Occipital lobe (tissue), 2 donors: Measurements from ENCODE around the gene MAPK10. TPM values are rescaled to one million over a fixed set of nuclear protein-coding genes. Genes with fewer than 3 reads are reported as not detected.
"Not testable (repeated sequence)": the region's sequence is repeated elsewhere in the genome, so short reads cannot be mapped to it uniquely, and the experiment has no call there.

ENCODE experiments used
- DNase-seq: peaks from one replicate; lab custom pipeline; 2025; lab: John Stamatoyannopoulos, UW
- total RNA-seq: library from RNA; depleted of rRNA; stranded (reverse); fragments of >200 nt; gene quantifications from one replicate; pipeline ENCODE4 v1.2.3, GENCODE V29; 2014

MAPK10 gene
- total RNA-seq, 1 donor from 2014 or later, result 265 TPM

DNA sequence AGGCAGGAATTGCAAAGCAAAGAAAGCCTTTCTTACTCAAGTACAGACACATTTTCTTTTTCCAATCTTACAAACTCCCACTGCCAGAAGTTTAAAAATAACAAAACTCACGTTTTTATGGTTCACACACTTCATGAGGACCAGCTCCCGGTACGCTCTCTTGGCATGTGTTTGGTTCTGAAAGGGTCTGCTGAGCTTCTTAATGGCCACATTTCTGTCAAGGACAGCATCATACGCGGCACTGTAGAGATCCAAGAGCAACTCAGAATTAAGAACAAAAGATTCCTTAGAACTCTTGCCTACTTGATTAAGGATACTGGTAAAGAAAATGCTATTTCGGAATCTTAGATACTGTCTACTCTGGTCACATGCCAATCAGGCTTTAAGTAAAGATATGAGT is 252.7 kb downstream of the MAPK10 start:
- DNase-seq, result no peak

DNA sequence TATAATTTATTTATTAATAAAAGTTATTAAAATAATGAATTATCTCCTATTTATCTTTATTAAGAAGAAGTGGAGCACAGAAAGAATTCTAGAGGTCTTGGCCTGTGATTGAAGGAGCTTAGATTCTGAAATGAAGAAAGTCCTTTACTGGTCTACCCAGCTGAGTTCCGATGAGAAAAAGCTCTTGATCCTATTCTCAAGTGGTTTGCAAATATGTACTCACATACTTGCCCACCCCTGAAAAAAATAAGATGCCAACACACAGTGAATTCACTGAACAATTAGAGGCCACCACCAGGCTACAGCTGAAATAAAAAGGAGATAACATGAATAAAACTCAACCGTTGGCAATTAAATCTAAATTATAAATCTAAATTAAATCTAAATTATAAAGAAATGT is 253.4 kb downstream of the MAPK10 start:
- no peak for DNase-seq

DNA sequence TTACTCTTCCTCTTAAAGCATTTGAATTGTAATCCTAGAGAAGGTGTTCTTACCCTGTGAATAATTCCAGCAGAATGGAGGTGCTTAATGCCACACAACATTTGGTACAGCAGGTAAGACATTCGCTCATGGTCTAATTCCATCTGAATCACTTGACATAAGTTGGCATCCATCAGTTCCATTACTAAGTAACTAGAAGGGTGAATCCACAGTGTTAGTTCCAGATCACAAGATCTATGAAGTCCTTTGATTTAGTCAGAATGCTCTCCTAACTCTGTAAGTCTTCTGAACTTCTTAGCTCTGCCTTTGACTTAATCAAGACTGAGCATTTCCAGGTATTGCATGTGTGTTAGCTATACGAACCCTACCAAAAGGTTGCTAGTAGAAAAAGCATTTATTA is 258.0 kb downstream of the MAPK10 start:
- DNase-seq, result no peak

DNA sequence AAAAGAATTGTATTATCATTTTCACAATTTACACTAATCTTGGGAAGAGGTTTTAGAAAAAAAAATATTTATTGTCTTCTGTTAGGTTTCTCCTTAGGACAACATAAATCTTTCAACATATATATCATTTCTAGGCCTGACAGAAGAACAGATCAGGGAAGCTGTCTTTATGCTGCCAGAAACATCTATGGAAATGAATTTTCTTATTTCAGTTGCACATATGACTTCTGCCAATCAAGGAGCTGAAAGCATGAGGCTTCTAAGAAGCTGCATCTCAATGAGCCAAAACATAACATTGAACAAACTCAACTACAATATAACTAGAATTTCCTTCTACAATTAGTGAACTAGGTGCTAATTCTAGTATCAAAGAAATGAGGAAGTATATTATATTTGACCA is 258.4 kb downstream of the MAPK10 start:
- no peak for DNase-seq

DNA sequence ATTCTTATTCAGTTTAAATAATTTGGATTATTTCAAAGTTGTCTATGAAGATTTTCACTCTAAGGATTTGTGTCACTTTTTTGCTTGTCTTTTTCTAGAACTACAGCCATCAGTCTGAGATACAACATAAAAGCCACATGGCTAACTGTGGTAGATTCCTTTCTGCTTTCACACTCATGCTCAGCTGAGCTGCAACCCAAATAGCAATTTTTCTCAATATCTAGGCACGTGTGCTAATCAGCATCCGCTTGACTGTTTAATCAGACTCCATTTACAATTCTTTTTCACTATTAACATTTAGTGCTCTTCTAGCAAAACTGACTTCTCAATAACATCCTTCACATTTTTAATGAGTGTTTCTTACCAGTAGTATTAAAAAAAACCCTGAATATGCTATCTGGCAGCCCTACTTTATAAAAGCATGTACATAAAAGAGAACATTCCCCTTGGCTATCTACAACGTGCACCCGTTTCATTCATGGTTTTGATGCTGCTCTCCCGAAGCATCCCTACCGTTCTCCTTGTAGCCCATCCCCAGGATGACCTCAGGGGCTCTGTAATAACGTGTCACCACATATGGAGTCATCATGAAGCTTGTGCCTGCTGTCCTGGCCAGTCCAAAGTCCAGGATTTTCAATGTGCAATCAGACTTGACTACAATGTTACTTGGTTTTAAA is 259.2 kb downstream of the MAPK10 start:
- no peak for DNase-seq

DNA sequence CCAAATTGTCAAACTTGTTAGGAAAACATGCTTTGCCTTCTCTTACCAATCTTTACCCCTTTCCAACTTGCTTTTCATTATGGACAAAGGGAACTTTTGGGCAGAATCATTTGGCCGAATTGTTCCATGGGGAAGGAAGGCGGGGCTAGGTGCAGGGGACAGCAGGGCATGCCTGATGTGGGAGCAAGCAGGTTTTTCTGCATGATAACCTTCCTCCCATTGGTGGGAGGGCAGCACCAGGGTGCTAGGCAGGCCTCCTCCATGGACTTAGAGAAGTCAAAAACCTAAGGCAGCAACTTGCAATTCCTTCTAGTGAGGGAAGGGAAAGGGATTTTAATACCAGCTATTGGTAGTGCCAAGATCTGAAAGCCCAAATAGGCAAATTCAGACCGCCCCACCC is 260.5 kb downstream of the MAPK10 start:
- DNase-seq, result no peak

DNA sequence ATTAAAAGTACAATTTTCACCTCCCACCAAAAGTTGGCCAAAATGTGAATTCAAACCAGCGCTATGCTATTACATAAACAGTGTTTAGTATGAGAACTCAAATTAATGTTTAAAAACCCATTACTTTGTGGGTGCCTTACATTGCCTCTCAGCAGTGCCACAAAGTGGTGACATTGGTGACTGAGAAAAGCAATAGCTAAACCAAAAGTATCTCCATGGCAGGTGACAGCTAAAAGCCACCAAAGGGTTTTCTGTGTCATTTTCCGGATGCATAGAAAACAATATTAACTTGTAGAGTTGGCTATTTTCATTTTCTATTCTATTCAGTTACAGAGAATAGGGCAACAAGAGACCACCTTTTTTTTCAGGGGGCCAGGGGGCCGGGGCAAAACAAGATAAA is 261.2 kb downstream of the MAPK10 start:
- DNase-seq, result no peak

DNA sequence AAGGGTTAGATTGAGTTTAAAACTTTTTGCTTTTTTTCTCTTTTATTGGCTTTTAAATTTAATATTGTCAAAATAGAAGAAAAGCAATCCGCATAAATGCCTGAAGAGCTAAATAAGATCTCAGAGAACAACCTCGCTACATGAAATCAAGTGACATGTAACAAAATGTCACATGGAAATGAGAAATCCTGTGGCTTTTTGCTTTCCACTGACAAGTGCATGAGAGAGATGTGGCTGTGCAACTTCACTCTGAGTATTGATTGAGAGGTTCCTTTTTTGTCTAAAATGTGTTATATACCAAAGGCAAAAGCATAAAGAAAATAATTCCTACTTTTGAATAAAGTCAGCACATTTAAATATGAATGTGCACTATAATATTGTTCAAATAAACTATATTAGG is 263.5 kb downstream of the MAPK10 start:
- no peak for DNase-seq

DNA sequence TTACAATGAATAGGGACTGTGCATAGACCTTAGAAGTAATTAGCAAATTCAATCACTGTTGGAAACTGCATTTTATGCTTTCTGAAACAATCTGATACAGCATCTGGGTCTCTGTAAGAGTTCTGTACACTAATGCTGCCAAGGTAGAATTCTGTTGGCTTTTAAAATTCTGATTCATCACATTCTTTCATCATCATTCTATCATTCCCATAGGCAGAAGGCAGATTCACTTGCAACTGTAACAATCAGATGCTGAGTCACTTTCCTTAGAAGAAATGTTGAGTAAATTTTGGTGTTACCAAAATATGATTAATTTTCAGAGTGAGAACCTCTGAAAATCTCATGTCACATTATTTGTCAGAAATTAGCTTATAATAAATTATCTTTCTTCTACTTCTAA is 267.2 kb downstream of the MAPK10 start:
- DNase-seq, result no peak

DNA sequence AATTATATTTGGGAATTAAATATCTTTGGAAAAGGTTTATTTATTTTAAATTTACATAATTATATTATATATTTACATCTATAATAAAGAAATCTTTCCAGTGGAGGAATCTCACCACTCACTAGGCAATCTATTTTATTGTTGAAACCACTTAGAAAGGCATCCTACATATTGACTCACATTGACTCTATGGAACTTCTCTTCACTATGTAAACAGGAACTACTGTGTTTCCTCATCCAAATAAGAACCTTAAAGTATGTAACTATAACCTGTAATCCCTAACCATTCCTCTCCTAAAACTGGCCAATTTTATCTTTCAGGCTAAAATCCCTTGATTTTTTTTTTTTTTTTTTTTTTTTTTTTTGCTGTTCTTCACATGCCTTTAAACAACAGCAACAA is 268.7 kb downstream of the MAPK10 start:
- no peak for DNase-seq

DNA sequence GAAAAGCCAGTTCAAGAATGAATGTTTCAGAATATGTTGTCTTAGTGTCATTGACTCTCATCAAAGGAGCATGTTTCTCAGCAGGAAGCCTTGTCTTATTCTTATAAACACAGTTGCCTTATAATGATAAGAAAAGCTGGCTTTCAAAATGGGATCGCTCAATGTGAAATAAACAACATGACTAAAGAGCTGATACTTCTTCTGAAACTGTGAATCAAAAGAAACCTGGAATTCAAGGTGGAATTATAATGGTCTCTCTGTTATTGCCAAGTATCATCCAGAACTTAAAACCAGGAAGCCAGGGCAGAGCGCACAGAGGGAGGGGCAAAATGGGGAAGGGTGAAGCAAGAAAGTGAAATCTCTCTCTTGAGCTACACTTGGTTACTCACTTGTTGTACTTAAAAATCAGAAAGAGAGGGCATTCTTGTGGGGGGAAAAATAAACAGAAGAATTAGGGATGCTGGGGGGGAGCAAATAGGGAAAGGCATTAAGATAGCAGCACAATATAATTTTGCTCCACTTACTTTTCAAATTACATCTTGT is 270.0 kb downstream of the MAPK10 start:
- DNase-seq, result no peak

DNA sequence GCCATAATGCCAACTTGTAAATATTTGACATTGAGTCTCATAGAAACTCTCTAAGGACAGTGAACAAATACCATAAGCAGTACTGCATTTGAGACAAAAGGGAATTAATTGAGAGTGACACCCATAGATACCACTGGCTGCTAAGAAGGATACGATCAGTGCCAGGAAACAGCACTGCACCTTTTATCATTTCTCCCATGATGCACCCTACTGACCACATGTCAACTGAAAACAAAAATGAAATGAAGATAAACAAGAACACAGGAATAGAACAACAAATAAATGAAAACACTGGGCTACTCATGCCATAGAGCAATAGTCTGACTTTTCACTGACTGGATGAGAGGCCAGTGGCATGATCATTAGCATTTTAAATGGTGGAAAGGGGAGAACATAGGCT is 270.8 kb downstream of the MAPK10 start:
- no peak for DNase-seq

DNA sequence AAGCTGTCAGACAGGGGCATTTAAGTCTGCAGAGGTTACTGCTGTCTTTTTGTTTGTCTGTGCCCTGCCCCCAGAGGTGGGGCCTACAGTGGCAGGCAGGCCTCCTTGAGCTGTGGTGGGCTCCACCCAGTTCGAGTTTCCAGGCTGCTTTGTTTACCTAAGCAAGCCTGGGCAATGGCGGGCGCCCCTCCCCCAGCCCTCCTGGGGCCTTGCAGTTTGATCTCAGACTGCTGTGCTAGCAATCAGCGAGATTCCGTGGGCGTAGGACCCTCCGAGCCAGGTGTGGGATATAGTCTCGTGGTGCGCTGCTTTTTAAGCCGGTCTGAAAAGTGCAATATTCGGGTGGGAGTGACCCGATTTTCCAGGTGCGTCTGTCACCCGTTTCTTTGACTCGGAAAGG is 284.1 kb downstream of the MAPK10 start:
- not testable (repeated sequence) for DNase-seq

DNA sequence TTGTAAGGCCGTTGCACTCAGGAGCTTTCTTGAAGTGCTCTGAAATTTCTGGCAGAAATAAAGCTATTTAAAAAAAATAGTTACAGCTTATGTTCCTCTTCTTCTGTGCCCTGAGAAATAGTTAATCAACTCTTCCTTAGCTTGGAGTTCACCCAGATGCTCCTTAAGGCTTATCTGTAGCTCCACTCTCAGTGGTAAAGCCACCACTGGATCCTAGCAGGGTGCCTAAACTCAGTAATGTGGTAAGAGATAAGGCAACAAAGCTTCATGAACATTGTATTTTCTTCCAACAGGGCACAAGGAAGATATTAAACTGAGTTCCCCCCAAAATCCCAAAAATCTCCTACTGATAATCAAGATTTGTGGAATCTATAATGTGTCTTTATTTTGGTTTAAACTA is 299.5 kb downstream of the MAPK10 start:
- DNase-seq, result no peak

DNA sequence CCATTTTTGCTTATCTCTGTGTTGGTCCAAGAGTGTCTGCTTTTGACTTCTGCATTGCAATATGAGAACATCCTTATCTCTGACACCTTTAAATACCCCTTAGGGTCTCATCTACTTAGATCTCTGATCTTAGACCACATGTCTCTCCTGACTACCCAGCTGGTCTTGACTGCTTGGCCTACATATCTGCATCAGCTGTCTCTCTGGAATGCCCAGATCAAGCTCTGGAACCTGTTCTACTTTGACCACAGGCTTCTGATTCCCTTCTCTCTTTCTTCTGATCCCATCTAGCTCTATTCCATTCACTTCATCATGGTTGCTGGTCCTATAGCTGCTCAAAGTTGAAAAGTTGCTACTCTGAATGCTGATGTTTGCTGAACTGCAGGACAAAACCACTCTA is 301.2 kb downstream of the MAPK10 start:
- no peak for DNase-seq

DNA sequence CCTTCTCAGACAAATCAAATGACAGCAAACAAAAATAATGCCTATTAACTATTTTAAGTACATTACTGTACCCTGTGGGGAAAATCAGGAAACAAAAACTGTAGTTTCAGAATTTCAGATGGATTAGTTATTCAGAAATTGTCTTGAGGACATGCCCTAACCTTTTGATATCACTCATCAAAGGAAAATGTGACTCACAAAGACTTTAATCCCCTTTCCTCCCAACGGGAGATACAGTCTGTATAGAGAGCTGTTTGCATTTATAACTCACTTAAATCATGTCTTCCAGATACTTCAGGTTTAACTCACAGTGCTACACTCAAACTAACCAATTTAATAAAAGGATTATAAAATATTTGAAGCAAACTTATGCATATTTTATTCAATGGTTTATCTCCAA is 304.0 kb downstream of the MAPK10 start:
- no peak for DNase-seq

DNA sequence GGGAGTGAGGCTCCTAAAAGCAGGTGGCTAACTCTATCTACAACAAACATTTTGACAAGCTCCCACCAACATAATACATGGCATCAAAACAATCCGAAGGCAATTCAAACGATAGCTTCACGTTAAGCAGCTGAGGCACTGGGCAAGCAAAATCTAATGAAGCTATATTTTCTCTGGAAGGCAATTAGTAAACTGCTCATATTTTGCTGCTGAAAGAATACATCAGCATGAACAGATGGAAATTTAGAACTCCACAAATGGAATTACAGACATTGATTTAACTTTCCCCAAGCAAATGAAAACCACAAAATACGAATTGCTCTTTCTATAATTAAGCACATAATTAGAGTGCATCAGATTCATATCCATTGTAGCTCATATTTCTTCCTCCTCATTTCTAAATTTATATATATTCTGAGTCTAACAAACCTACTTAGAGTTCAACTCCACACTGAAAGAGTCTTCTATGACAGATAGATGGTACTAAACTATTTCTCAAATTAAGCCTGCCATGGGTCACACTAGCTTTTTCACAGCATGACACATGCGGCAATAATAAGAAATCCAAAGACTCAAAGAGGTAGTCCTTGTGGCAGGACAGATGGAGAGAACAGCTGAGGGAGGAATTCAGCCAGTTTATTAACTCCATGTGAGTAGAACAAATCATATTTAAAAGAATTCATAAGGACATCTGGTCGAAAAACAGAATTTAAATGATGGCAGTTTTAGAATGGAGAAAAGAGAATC is 305.4 kb downstream of the MAPK10 start:
- no peak for DNase-seq

DNA sequence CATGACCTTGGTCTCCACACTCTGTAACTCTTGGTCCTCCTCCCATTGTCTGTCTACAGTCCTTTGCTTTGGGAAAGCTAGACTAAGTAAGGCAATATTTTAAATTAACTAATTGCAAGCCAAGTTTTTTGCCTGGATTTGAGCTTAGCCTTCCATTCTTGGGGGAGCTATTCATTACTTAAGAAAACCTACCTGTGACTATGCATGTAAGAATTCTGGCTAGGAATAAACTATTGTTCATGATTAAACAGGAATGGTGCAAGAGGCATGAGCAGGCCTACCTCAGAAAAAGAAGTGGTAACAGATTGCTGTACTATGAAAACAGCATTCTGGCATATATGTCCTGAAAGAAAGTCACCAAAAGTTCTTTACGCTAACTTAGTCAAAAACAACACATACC is 309.4 kb downstream of the MAPK10 start:
- DNase-seq, result no peak

DNA sequence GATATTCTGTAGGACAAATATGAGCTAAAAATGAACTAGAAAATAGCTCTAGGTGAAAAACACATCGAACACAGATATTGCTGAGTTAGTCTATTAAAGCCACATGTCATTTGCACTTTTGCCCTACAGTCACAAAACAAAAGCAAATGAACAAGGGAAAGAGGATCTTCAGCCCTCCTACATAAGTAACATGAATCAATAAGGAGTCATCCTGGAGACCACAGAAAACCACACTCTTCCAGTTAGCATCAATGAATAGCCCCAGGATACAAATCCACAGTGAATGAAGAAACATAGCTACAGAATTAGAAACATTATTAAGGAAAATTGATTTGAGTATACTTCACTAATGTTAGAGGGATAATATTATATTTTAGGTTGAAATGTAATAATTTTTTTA is 311.4 kb downstream of the MAPK10 start:
- no peak for DNase-seq

DNA sequence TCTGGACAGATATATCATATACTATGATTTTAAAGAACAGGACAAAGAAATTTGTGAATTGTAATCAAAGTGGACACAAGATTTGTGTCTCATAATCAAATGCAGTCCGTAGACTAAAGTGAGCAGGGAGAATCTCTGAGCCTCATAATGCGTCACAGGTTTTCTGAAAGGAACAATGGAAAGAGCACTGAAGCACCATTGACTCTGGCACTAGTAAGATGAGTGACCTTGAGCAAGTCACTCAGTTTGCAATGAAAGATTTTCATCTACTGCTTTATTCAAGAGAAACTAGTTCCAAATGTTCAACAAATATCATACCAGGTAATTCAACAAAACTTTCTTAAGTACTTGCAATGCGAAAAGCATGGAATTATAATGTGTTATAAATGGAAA is 315.3 kb downstream of the MAPK10 start:
- DNase-seq, result no peak

DNA sequence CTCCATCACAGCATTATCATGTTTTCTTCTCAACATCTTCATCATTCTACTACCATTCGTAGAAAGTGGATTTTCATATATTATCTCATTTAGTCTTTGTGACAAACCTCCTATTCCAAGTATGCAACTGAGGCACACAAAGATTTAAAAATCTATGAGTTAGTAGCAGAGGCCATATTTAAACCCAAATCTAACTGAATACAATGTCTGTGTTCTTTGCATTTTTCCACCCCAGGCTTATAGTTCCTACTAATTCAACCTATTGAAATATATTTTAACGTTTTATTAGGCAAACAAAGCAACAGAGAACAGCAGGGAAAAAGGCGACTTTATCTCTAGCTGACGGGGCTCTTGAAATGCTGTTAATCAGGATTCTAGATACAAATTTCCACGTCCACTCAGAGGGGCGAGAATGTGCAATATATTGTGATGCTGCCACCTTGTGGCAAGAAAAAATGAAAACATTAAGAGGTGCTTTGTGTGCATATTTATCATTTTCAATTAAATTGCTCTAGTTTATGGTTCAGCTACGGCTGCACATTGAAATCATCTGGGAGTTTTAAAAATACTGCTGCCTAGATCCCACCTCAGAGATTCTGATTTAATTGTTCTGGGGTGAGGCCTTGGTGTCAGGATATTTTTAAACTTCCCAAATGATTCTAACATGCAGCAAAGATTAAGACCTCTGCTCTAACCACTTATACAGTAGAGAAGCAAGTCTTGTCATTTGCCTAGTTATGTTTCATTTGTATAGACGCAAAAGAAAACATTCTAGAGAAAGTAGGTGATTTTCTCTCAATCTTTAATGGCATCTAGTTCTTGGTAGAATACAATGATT is 315.9 kb downstream of the MAPK10 start:
- no peak for DNase-seq

DNA sequence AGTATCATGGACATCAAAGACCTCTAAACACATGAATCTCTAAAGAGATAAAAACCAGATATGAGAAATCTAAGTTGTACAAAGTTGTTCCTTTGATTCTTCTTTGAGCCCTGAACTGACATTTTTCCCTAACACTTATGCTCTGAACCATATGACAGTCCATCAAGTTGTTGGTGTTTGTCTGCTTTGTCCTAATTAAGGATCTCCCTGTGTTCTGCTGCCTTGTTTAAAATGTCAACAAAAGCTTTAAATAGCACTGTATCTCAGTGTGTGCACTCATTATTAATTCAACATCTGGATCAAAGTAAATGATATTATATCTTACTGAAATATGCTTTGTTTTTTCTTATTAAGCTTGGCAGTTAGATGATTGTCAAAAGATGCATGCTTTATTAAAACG is 321.8 kb downstream of the MAPK10 start:
- no peak for DNase-seq
